Measurements from ENCODE around the gene CLEC4E.
"Not testable (repeated sequence)": the region's sequence is repeated elsewhere in the genome, so short reads cannot be mapped to it uniquely, and the experiment has no call there.

CLEC4E gene

GRCh38 chr12:8541562-8541961 is 857 bp upstream of the CLEC4E start:
- TF ChIP-seq CTCF (conservative IDR thresholded peaks at IDR 0.05; ENCODE audit: low read depth, low read length): no peak
- no peak overlapping the region for H3K4me3 ChIP-seq (ENCODE audit: low read depth, low read length)
- DNase-seq (ENCODE audit: low read depth): no peak

GRCh38 chr12:8537820-8538219 is 2.9 kb downstream of the CLEC4E start:
- not testable (repeated sequence) for DNase-seq (ENCODE audit: low read depth); H3K4me3 ChIP-seq (ENCODE audit: low read depth, low read length)

GRCh38 chr12:8532045-8532444 is 8.7 kb downstream of the CLEC4E start:
- H3K4me3 ChIP-seq (ENCODE audit: low read depth, low read length): no peak overlapping the region
- TF ChIP-seq CTCF (conservative IDR thresholded peaks at IDR 0.05; ENCODE audit: low read depth, low read length): no peak
- DNase-seq (ENCODE audit: low read depth): no peak

- no peak for TF ChIP-seq CTCF (conservative IDR thresholded peaks at IDR 0.05; ENCODE audit: low read depth, low read length)
- no peak overlapping the region for H3K4me3 ChIP-seq (ENCODE audit: low read depth, low read length)
- DNase-seq (ENCODE audit: low read depth): no peak
Observed at GRCh38 chr12:8527250-8528130, 13.2 kb downstream of the CLEC4E start.

GRCh38 chr12:8519171-8519570 is 21.5 kb downstream of the CLEC4E start:
- no peak for TF ChIP-seq CTCF (conservative IDR thresholded peaks at IDR 0.05; ENCODE audit: low read depth, low read length)
- H3K4me3 ChIP-seq (ENCODE audit: low read depth, low read length): no peak overlapping the region
- no peak for DNase-seq (ENCODE audit: low read depth)

- TF ChIP-seq CTCF (conservative IDR thresholded peaks at IDR 0.05; ENCODE audit: low read depth, low read length): no peak
- DNase-seq (ENCODE audit: low read depth): no peak
- no peak overlapping the region for H3K4me3 ChIP-seq (ENCODE audit: low read depth, low read length)
Observed at GRCh38 chr12:8517971-8518370, 22.7 kb downstream of the CLEC4E start.

GRCh38 chr12:8513256-8513655 is 27.4 kb downstream of the CLEC4E start, which contains the start of gene CLEC4D:
Gene CLEC4D (plus strand): TSS chr12:8513503. CDS start chr12:8513733, 230 bp downstream.
- no peak for DNase-seq (ENCODE audit: low read depth)
- no peak for TF ChIP-seq CTCF (conservative IDR thresholded peaks at IDR 0.05; ENCODE audit: low read depth, low read length)
- H3K4me3 ChIP-seq (ENCODE audit: low read depth, low read length): no peak within 1 kb of the TSS

Measured in choroid plexus epithelial cell (primary cell).